ENCODE data around the gene RNF8. TPM values are rescaled to one million over a fixed set of nuclear protein-coding genes. Genes with fewer than 3 reads are reported as not detected.

RNF8 gene
- total and polyA plus RNA-seq, 2 donors (not counting 3 experiments of a cell fraction or from before 2014, with no cell fraction given): 16.6 to 27.3 TPM

GRCh38 chr6:37310966-37311365 is 42.8 kb upstream of the RNF8 start:
- BruUV-seq (replicated peaks): no TSS peak
- Histone ChIP-seq H3K9ac (replicated peaks; ENCODE audit: extremely low read depth, insufficient read depth, low read length) (no peak overlapping the region), H3K4me1 (ENCODE audit: control insufficient read depth, extremely low read depth, insufficient read depth, low read length) (no peaks in the 10 kb centered on the region), H3K79me2 (ENCODE audit: control insufficient read depth, insufficient read depth, low read length) (no peaks in the 10 kb centered on the region), H3K9me1 (replicated peaks; ENCODE audit: control insufficient read depth, extremely low read depth, insufficient read depth, low read length) (no peaks in the 10 kb centered on the region), H3K9me3 (replicated peaks; ENCODE audit: control insufficient read depth, insufficient read depth, low read length) (no peaks in the 10 kb centered on the region), H3K4me2 (ENCODE audit: insufficient read depth, low read length) (no peak overlapping the region), H3K27me3 (ENCODE audit: control insufficient read depth in 2 of 2, insufficient read depth in 2 of 2, low read length in 2 of 2) (no peaks in the 10 kb centered on the region), H2AFZ (ENCODE audit: low read depth, low read length) (no peak overlapping the region), H3K36me3 (ENCODE audit: control insufficient read depth in 2 of 2, extremely low read depth in 1 of 2, insufficient read depth in 2 of 2, low read length in 2 of 2) (peaks cover 0 to 14% of the 10 kb centered on the region in 2 experiments), H4K20me1 (replicated peaks; ENCODE audit: control insufficient read depth, extremely low read depth, insufficient read depth, low read length) (no peaks in the 10 kb centered on the region), H3K4me3 (replicated peaks in 1 of 3; ENCODE audit: insufficient read depth in 1 of 3, low read depth in 1 of 3, low read length in 3 of 3) (no peak overlapping the region), H3K27ac (ENCODE audit: insufficient read depth, low read depth, low read length) (no peak overlapping the region)
- intact Hi-C loops (cut with micrococcal nuclease): loop anchor here (10.0 kb wide), 1 partner anchor 286 kb away; no protein-coding TSS in a partner anchor
- no peak for FAIRE-seq
- POLR2A ChIA-PET: no interaction called here
- TF ChIP-seq GATA2 (IDR thresholded peaks at IDR 0.05; ENCODE audit: insufficient read depth, insufficient read length, low read depth, low read length) (no peak), POLR2AphosphoS5 (IDR thresholded peaks at IDR 0.05; ENCODE audit: insufficient read depth, low read depth, low read length) (no peak), MYC (IDR thresholded peaks at IDR 0.05; ENCODE audit: low read depth, low read length) (no peak), EZH2 (IDR thresholded peaks at IDR 0.05; ENCODE audit: borderline replicate concordance, low read depth, low read length, severe bottlenecking) (no peak), CTCF (IDR thresholded peaks at IDR 0.05; ENCODE audit: extremely low read depth in 1 of 2, insufficient read depth in 1 of 2, low read depth in 1 of 2, low read length in 2 of 2) (no peak), JUN (IDR thresholded peaks at IDR 0.05; ENCODE audit: borderline replicate concordance, insufficient read depth, insufficient read length, low read depth) (no peak), POLR2A (IDR thresholded peaks at IDR 0.05; ENCODE audit: low read depth, low read length) (no peak), MAX (IDR thresholded peaks at IDR 0.05; ENCODE audit: insufficient read depth, insufficient read length) (no peak), FOS (IDR thresholded peaks at IDR 0.05; ENCODE audit: borderline replicate concordance, insufficient read depth, low read length) (no peak)
- CTCF ChIA-PET: interaction anchor here (1.8 kb wide), 1 partner anchor 15 kb away, joined by 9 read pairs; no protein-coding TSS in a partner anchor
- dilution Hi-C loops (cut with MboI; ENCODE audit: extremely low pct_ligation_motif_present, low sequenced_read_pairs): no loop called here
- no peak for DNase-seq (ENCODE audit: low read depth, low spot score)
